Liver (tissue), 9 donors: ENCODE results near the gene OR1L6. TPM values are rescaled to one million over a fixed set of nuclear protein-coding genes. Genes with fewer than 3 reads are reported as not detected.

Experiments used
- DNase-seq: peaks from one replicate; pipeline ENCODE4 v3.0.0-alpha.2; 2017; ENCODE audit warnings: low spot score
- H3K27ac ChIP-seq, 2 donors: one replicate each; pipeline ENCODE4 v1.7.0; 2013; ENCODE audit warnings: inconsistent platforms in 2 of 2, low read length in 2 of 2, control low read depth in 1 of 2, low read depth in 1 of 2, mild to moderate bottlenecking in 1 of 2
- H3K27me3 ChIP-seq, 4 donors: one replicate each; pipeline versions ENCODE4 v1.6.1 to v1.7.0; 2013; ENCODE audit warnings: low read length in 3 of 4, inconsistent platforms in 1 of 4, mild to moderate bottlenecking in 1 of 4, moderate library complexity in 1 of 4; ENCODE audit not compliant: control insufficient read depth in 4 of 4, insufficient read depth in 4 of 4
- H3K36me3 ChIP-seq, 4 donors: one replicate each; pipeline versions ENCODE4 v1.6.1 to v1.7.0; 2013; ENCODE audit warnings: low read length in 3 of 4, mild to moderate bottlenecking in 3 of 4, low read depth in 1 of 4, moderate library complexity in 1 of 4; ENCODE audit not compliant: control insufficient read depth in 4 of 4, insufficient read depth in 3 of 4
- H3K4me1 ChIP-seq, 4 donors: one replicate each; pipeline versions ENCODE4 v1.6.1 to v1.7.0; 2013; ENCODE audit warnings: low read length in 3 of 4, mild to moderate bottlenecking in 3 of 4, moderate library complexity in 1 of 4; ENCODE audit not compliant: control insufficient read depth in 4 of 4, insufficient read depth in 4 of 4
- H3K4me3 ChIP-seq, 3 donors: one replicate each; pipeline versions ENCODE4 v1.6.1 to v1.7.0; 2013; ENCODE audit warnings: low read length in 3 of 3, control low read depth in 1 of 3, low read depth in 1 of 3, mild to moderate bottlenecking in 1 of 3
- H3K9ac ChIP-seq, 2 donors: one replicate each; pipeline ENCODE4 v1.7.0; 2013; ENCODE audit warnings: low read length in 2 of 2, mild to moderate bottlenecking in 2 of 2, moderate library complexity in 2 of 2, control low read depth in 1 of 2, low read depth in 1 of 2
- H3K9me3 ChIP-seq, 4 donors: one replicate each; pipeline versions ENCODE4 v1.6.1 to v1.7.0; 2013; ENCODE audit warnings: low read length in 3 of 4; ENCODE audit not compliant: control insufficient read depth in 4 of 4
- ATF3 ChIP-seq: IDR thresholded peaks from 2 replicates; pipeline ENCODE4 v1.6.1; 2016; ENCODE audit warnings: antibody characterized with exemption
- CTCF ChIP-seq: fragments of 150-350 bp; IDR thresholded peaks from 2 replicates; pipeline ENCODE4 v1.5.1; 2017; ENCODE audit warnings: improper control_type of control experiment, low read depth, low read length; ENCODE audit not compliant: missing input control
- EGR1 ChIP-seq, 2 donors: IDR thresholded peaks; 2 replicates each; pipeline ENCODE4 v1.6.1; 2016 to 2018; ENCODE audit warnings: antibody characterized with exemption in 2 of 2, low read depth in 2 of 2
- FOXA2 ChIP-seq: IDR thresholded peaks from 2 replicates; pipeline ENCODE4 v1.6.1; 2016; ENCODE audit warnings: antibody characterized with exemption
- GABPA ChIP-seq, 2 donors: IDR thresholded peaks in 1 of 2; conservative IDR thresholded peaks in 1 of 2; 2 replicates each; pipeline ENCODE4 v1.6.1; 2016; ENCODE audit warnings: antibody characterized with exemption in 2 of 2, mild to moderate bottlenecking in 1 of 2, moderate library complexity in 1 of 2
- HNF4A ChIP-seq, 2 donors: conservative IDR thresholded peaks; 2 replicates each; pipeline ENCODE4 v1.6.1; 2016; ENCODE audit warnings: antibody characterized with exemption in 2 of 2, mild to moderate bottlenecking in 2 of 2
- HNF4G ChIP-seq: IDR thresholded peaks from 2 replicates; pipeline ENCODE4 v1.6.1; 2016; ENCODE audit warnings: antibody characterized with exemption
- JUND ChIP-seq, 2 donors: IDR thresholded peaks; 2 replicates each; pipeline ENCODE4 v1.6.1; 2016; ENCODE audit warnings: antibody characterized with exemption in 2 of 2
- MAX ChIP-seq: IDR thresholded peaks from 2 replicates; pipeline ENCODE4 v1.6.1; 2016; ENCODE audit warnings: antibody characterized with exemption
- RAD21 ChIP-seq, 2 donors: IDR thresholded peaks; 2 replicates each; pipeline ENCODE4 v1.6.1; 2016; ENCODE audit warnings: antibody characterized with exemption in 2 of 2, mild to moderate bottlenecking in 2 of 2
- REST ChIP-seq: IDR thresholded peaks from 2 replicates; pipeline ENCODE4 v1.6.1; 2016; ENCODE audit warnings: antibody characterized with exemption, mild to moderate bottlenecking
- RXRA ChIP-seq, 2 donors: IDR thresholded peaks; 2 replicates each; pipeline ENCODE4 v1.6.1; 2017 to 2018; ENCODE audit warnings: antibody characterized with exemption in 2 of 2, mild to moderate bottlenecking in 1 of 2
- SP1 ChIP-seq: IDR thresholded peaks from 2 replicates; pipeline ENCODE4 v1.6.1; 2018; ENCODE audit warnings: antibody characterized with exemption, mild to moderate bottlenecking
- TAF1 ChIP-seq: conservative IDR thresholded peaks from 2 replicates; pipeline ENCODE4 v1.6.1; 2016; ENCODE audit warnings: antibody characterized with exemption, mild to moderate bottlenecking
- YY1 ChIP-seq: IDR thresholded peaks from 2 replicates; pipeline ENCODE4 v1.6.1; 2016; ENCODE audit warnings: antibody characterized with exemption, mild to moderate bottlenecking
- WGBS: extraction: QIAGEN DNeasy Blood & Tissue Kit; methylation state at CpG from one replicate; pipeline ENCODE4 v1.1.7; 2013; 5-methylcytosine and 5-hydroxymethylcytosine counted together
- polyA plus RNA-seq, 2 donors: library from polyadenylated mRNA; stranded (reverse) in 1 of 2; unstranded in 1 of 2; fragments of 200-250 nt in 1 of 2; fragments of >200 nt in 1 of 2; fragmentation: Nextera tagmentation in 1 of 2; extraction: Ambion mirVana in 1 of 2; gene quantifications; one replicate each; pipeline versions ENCODE4 v1.2.1 to v1.2.3, GENCODE V29; 2013 to 2015
- total RNA-seq, 2 donors: library from RNA; depleted of rRNA; stranded (reverse); fragments of >200 nt; gene quantifications; one replicate each; pipeline ENCODE4 v1.2.3, GENCODE V29; 2014
- donor health status: healthy.
- donor health status: healthy.
- donor health status: healthy.
- donor health status: healthy.
- donor health status: healthy.

The OR1L6 gene
- total and polyA plus RNA-seq, 4 donors, result not detected

GRCh38 chr9:122718038-122718437, 24.1 kb upstream of the OR1L6 start:
- no peak overlapping the region for H3K4me3 ChIP-seq
- no peaks in the 10 kb centered on the region for H3K36me3 ChIP-seq
- TF ChIP-seq RXRA (IDR thresholded peaks at IDR 0.05) (no peak), YY1 (no peak), GABPA (IDR thresholded peaks at IDR 0.05 in 1 of 2, conservative IDR thresholded peaks at IDR 0.05 in 1 of 2) (no peak), FOXA2 (no peak), HNF4A (conservative IDR thresholded peaks at IDR 0.05) (no peak), TAF1 (no peak), ATF3 (no peak)
- H3K9me3 ChIP-seq, result peaks cover 7 to 46% (median 20%) of the 10 kb centered on the region in 4 donors
- 86% methylated on average over 7 of the region's 7 CpGs for WGBS
- no peak overlapping the region for H3K9ac ChIP-seq
- no peaks in the 10 kb centered on the region for H3K27me3 ChIP-seq
- H3K4me1 ChIP-seq, result no peaks in the 10 kb centered on the region
- H3K27ac ChIP-seq, result no peak overlapping the region
- DNase-seq, result no peak

GRCh38 chr9:122719218-122719617, 22.9 kb upstream of the OR1L6 start:
- no peak overlapping the region for H3K4me3 ChIP-seq
- 73% methylated on average over 4 of the region's 4 CpGs for WGBS
- DNase-seq, result no peak
- H3K9ac ChIP-seq, result no peak overlapping the region
- H3K27me3 ChIP-seq, result no peaks in the 10 kb centered on the region
- no peaks in the 10 kb centered on the region for H3K36me3 ChIP-seq
- peaks cover 9 to 56% (median 25%) of the 10 kb centered on the region in 4 donors for H3K9me3 ChIP-seq
- no peak overlapping the region for H3K27ac ChIP-seq
- no peak for TF ChIP-seq ATF3
- TF ChIP-seq GABPA (IDR thresholded peaks at IDR 0.05 in 1 of 2, conservative IDR thresholded peaks at IDR 0.05 in 1 of 2), result no peak
- no peak for TF ChIP-seq CTCF
- no peak for TF ChIP-seq EGR1 (IDR thresholded peaks at IDR 0.05; ENCODE audit: low read depth in 2 of 2)
- TF ChIP-seq REST, result no peak
- TF ChIP-seq MAX, result no peak
- TF ChIP-seq RAD21 (IDR thresholded peaks at IDR 0.05), result no peak
- no peak for TF ChIP-seq SP1
- TF ChIP-seq YY1, result no peak
- TF ChIP-seq TAF1, result no peak
- no peak for TF ChIP-seq HNF4A (conservative IDR thresholded peaks at IDR 0.05)
- no peak for TF ChIP-seq HNF4G
- no peak for TF ChIP-seq JUND (IDR thresholded peaks at IDR 0.05)
- no peaks in the 10 kb centered on the region for H3K4me1 ChIP-seq
